C4-2B (cell line): ENCODE results near the gene CLIP2.

Experiments
- CTCF ChIP-seq: fragments of 450-650 bp; conservative IDR thresholded peaks from 2 replicates; pipeline ENCODE4 v1.5.1; 2017; ENCODE audit warnings: mild to moderate bottlenecking
- ZFX ChIP-seq: fragments of 450-650 bp; IDR thresholded peaks from 2 replicates; pipeline ENCODE4 v1.6.1; 2017

GRCh38 chr7:74324531-74325209 lies 35.5 kb downstream of the CLIP2 start:
- TF ChIP-seq CTCF (no peak), ZFX (no peak)
